ENCODE results near the gene ZDHHC20.

The ZDHHC20 gene

GRCh38 chr13:21326155-21327031 lies 132.7 kb downstream of the ZDHHC20 start:
- no peak for DNase-seq (ENCODE audit: low spot score)

GRCh38 chr13:21324803-21325202 lies 134.3 kb downstream of the ZDHHC20 start:
- DNase-seq (ENCODE audit: low spot score), result no peak

GRCh38 chr13:21322988-21323387 lies 136.1 kb downstream of the ZDHHC20 start:
- DNase-seq (ENCODE audit: low spot score), result no peak

Measured in SW480 (cell line).